ENCODE results near the gene RABGAP1L.

- TF ChIP-seq CTCF (IDR thresholded peaks at IDR 0.05) = no peak
- no peak for TF ChIP-seq POLR2AphosphoS5 (IDR thresholded peaks at IDR 0.05)
- no peak for TF ChIP-seq POLR2A (IDR thresholded peaks at IDR 0.05)
- no peak for TF ChIP-seq EP300 (IDR thresholded peaks at IDR 0.05)
Measured at GRCh38 chr1:174583316-174583715, 424.0 kb downstream of the RABGAP1L start.
